ENCODE measurements around the gene ZNF497. TPM values are rescaled to one million over a fixed set of nuclear protein-coding genes. Genes with fewer than 3 reads are reported as not detected.

The ZNF497 gene
- polyA plus RNA-seq, 1 donor, result 2.4 TPM

GRCh38 chr19:58305932-58306323 is 56.6 kb downstream of the ZNF497 start:
- DNase-seq, result no peak

- DNase-seq, result peak; percentile 96
Measured at GRCh38 chr19:58305065-58305931, 57.3 kb downstream of the ZNF497 start, which contains the start of gene ERVK3-1. ERVK3-1 (plus strand) TSS chr19:58305377; CDS start chr19:58312169, 6,792 bp downstream.

GRCh38 chr19:58304748-58305064 is 57.8 kb downstream of the ZNF497 start:
- no peak for DNase-seq

Other genes with a start within 250 kb of the ZNF497 start
- 12.1 TPM for gene ZNF329, start 212.0 kb downstream of the ZNF497 start, polyA plus RNA-seq (ENCODE audit: insufficient read length)
- gene ZNF274, start 179.7 kb downstream of the ZNF497 start, polyA plus RNA-seq (ENCODE audit: insufficient read length), result 11.5 TPM
- gene ZNF544, start 133.8 kb downstream of the ZNF497 start, polyA plus RNA-seq (ENCODE audit: insufficient read length), result 17.6 TPM
- 5.7 TPM for gene ZNF8, start 83.8 kb downstream of the ZNF497 start, polyA plus RNA-seq (ENCODE audit: insufficient read length)
- 33.0 TPM for gene ERVK3-1, start 57.4 kb downstream of the ZNF497 start, polyA plus RNA-seq (ENCODE audit: insufficient read length)
- gene ZSCAN22, start 35.8 kb downstream of the ZNF497 start, polyA plus RNA-seq (ENCODE audit: insufficient read length), result 3.2 TPM
- 2.6 TPM for gene A1BG, start 9.3 kb downstream of the ZNF497 start, polyA plus RNA-seq (ENCODE audit: insufficient read length)
- 1.6 TPM for gene ZNF837, start 18.3 kb upstream of the ZNF497 start, polyA plus RNA-seq (ENCODE audit: insufficient read length)
- 1,753 TPM for gene RPS5, start 24.5 kb upstream of the ZNF497 start, polyA plus RNA-seq (ENCODE audit: insufficient read length)
- not detected for gene RNF225, start 32.9 kb upstream of the ZNF497 start, polyA plus RNA-seq (ENCODE audit: insufficient read length)
- gene ZNF584, start 45.9 kb upstream of the ZNF497 start, polyA plus RNA-seq (ENCODE audit: insufficient read length), result 5.4 TPM
- gene ZNF132, start 77.4 kb upstream of the ZNF497 start, polyA plus RNA-seq (ENCODE audit: insufficient read length), result 6.1 TPM
- gene ZNF324B, start 88.9 kb upstream of the ZNF497 start, polyA plus RNA-seq (ENCODE audit: insufficient read length), result 4.0 TPM
- 6.3 TPM for gene ZNF324, start 104.3 kb upstream of the ZNF497 start, polyA plus RNA-seq (ENCODE audit: insufficient read length)
- 8.7 TPM for gene ZNF446, start 113.6 kb upstream of the ZNF497 start, polyA plus RNA-seq (ENCODE audit: insufficient read length)
- gene SLC27A5, start 149.2 kb upstream of the ZNF497 start, polyA plus RNA-seq (ENCODE audit: insufficient read length), result 6.1 TPM
- gene ZBTB45, start 157.1 kb upstream of the ZNF497 start, polyA plus RNA-seq (ENCODE audit: insufficient read length), result 11.6 TPM
- gene TRIM28, start 181.3 kb upstream of the ZNF497 start, polyA plus RNA-seq (ENCODE audit: insufficient read length), result 357 TPM
- 77.9 TPM for gene CHMP2A, start 192.4 kb upstream of the ZNF497 start, polyA plus RNA-seq (ENCODE audit: insufficient read length)
- 74.0 TPM for gene UBE2M, start 195.9 kb upstream of the ZNF497 start, polyA plus RNA-seq (ENCODE audit: insufficient read length)
- gene MZF1, start 210.6 kb upstream of the ZNF497 start, polyA plus RNA-seq (ENCODE audit: insufficient read length), result 19.9 TPM